ENCODE data around the gene POLR2C. TPM values are rescaled to one million over a fixed set of nuclear protein-coding genes. Genes with fewer than 3 reads are reported as not detected.

POLR2C gene
- total RNA-seq, 1 donor from 2014 or later = 110 TPM

GRCh38 chr16:57476546-57477410 is 14.3 kb downstream of the POLR2C start:
- Histone ChIP-seq H3K4me3 (no peak overlapping the region), H3K4me1 (peaks cover 15 to 42% of the 10 kb centered on the region in 2 donors), H3K9me3 (no peaks in the 10 kb centered on the region), H3K36me3 (peaks cover 32 to 36% of the 10 kb centered on the region in 2 donors), H3K27ac (peak overlapping the region; percentile 81 to 82), H3K27me3 (no peaks in the 10 kb centered on the region)
- TF ChIP-seq CTCF (IDR thresholded peaks at IDR 0.05) = no peak
- intact Hi-C loops (cut with DNase I) = loop anchor here (5.0 to 10.0 kb wide), 2 partner anchors 41 to 338 kb away; no protein-coding TSS in a partner anchor
- DNase-seq (ENCODE audit: low spot score in 2 of 2) = no peak

GRCh38 chr16:57477531-57478202 is 15.2 kb downstream of the POLR2C start:
- H3K4me3 ChIP-seq = peak overlapping the region in 1 of 2 donors; percentile 58
- no peaks in the 10 kb centered on the region for H3K9me3 ChIP-seq
- H3K27ac ChIP-seq = peak overlapping the region; percentile 81 to 82
- H3K27me3 ChIP-seq = no peaks in the 10 kb centered on the region
- H3K4me1 ChIP-seq = peaks cover 15 to 42% of the 10 kb centered on the region in 2 donors
- H3K36me3 ChIP-seq = peaks cover 23 to 27% of the 10 kb centered on the region in 2 donors
- DNase-seq (ENCODE audit: low spot score in 2 of 2) = no peak
- TF ChIP-seq CTCF (IDR thresholded peaks at IDR 0.05) = no peak
- intact Hi-C loops (cut with DNase I) = loop anchor here (5.0 to 10.0 kb wide), 2 partner anchors 40 to 337 kb away; no protein-coding TSS in a partner anchor

GRCh38 chr16:57478396-57479204 is 16.1 kb downstream of the POLR2C start:
- H3K4me1 ChIP-seq = peaks cover 15 to 42% of the 10 kb centered on the region in 2 donors
- H3K27me3 ChIP-seq = no peaks in the 10 kb centered on the region
- H3K4me3 ChIP-seq = peak overlapping the region; percentile 49 to 58
- no peak for DNase-seq (ENCODE audit: low spot score in 2 of 2)
- peak overlapping the region; percentile 81 to 82 for H3K27ac ChIP-seq
- intact Hi-C loops (cut with DNase I) = loop anchor here (5.0 to 10.0 kb wide), 2 partner anchors 39 to 336 kb away; no protein-coding TSS in a partner anchor
- no peaks in the 10 kb centered on the region for H3K9me3 ChIP-seq
- no peak for TF ChIP-seq CTCF (IDR thresholded peaks at IDR 0.05)
- peaks cover 15 to 17% of the 10 kb centered on the region in 2 donors for H3K36me3 ChIP-seq

- DNase-seq (ENCODE audit: low spot score in 2 of 2) = peak in 1 of 2 donors; percentile 75
- Histone ChIP-seq H3K4me1 (peaks cover 15 to 48% of the 10 kb centered on the region in 2 donors), H3K27ac (peak overlapping the region; percentile 81 to 82), H3K27me3 (no peaks in the 10 kb centered on the region), H3K36me3 (peaks cover 9% of the 10 kb centered on the region in 2 donors), H3K4me3 (peak overlapping the region; percentile 49 to 58), H3K9me3 (no peaks in the 10 kb centered on the region)
- TF ChIP-seq CTCF (IDR thresholded peaks at IDR 0.05) = no peak
- intact Hi-C loops (cut with DNase I) = loop anchor here (5.0 to 10.0 kb wide), 2 partner anchors 38 to 335 kb away; no protein-coding TSS in a partner anchor
Observed at GRCh38 chr16:57479205-57479975, 16.9 kb downstream of the POLR2C start.
